Measurements from ENCODE around the gene XRCC4. TPM values are rescaled to one million over a fixed set of nuclear protein-coding genes. Genes with fewer than 3 reads are reported as not detected.

The XRCC4 gene
- polyA plus RNA-seq, 1 donor from 2014 or later = 22.9 TPM

GRCh38 chr5:83401122-83401731 is 323.9 kb downstream of the XRCC4 start:
- peak overlapping the region; percentile 5 for H2AFZ ChIP-seq (ENCODE audit: low read depth, low read length)
- no peak overlapping the region for H3K4me3 ChIP-seq (ENCODE audit: low read length)
- no peaks in the 10 kb centered on the region for H3K79me2 ChIP-seq (replicated peaks; ENCODE audit: insufficient read depth, low read length)
- no peak for TF ChIP-seq SMC3 (conservative IDR thresholded peaks at IDR 0.05; ENCODE audit: poor library complexity)
- TF ChIP-seq RAD21 (conservative IDR thresholded peaks at IDR 0.05) = no peak
- TF ChIP-seq TAF1 (IDR thresholded peaks at IDR 0.05; ENCODE audit: low read depth) = no peak
- no peak for TF ChIP-seq POLR2AphosphoS5 (IDR thresholded peaks at IDR 0.05)
- no peak for TF ChIP-seq REST (IDR thresholded peaks at IDR 0.05; ENCODE audit: borderline replicate concordance)
- TF ChIP-seq CTCF (IDR thresholded peaks at IDR 0.05; ENCODE audit: poor library complexity, severe bottlenecking) = no peak
- H3K9me3 ChIP-seq (ENCODE audit: low read length) = no peaks in the 10 kb centered on the region
- H3F3A ChIP-seq (ENCODE audit: insufficient read depth, low read length, poor library complexity, severe bottlenecking) = peaks cover 9% of the 10 kb centered on the region
- no peak overlapping the region for H3K27ac ChIP-seq (ENCODE audit: low read length)
- no peaks in the 10 kb centered on the region for H4K20me1 ChIP-seq (ENCODE audit: insufficient read depth)
- no peak overlapping the region for H3K4me2 ChIP-seq (ENCODE audit: low read length)
- no peaks in the 10 kb centered on the region for H3K27me3 ChIP-seq (ENCODE audit: insufficient read depth, low read depth, low read length)
- H3K36me3 ChIP-seq (ENCODE audit: insufficient read depth, low read length) = no peaks in the 10 kb centered on the region
- no peaks in the 10 kb centered on the region for H3K9me2 ChIP-seq (ENCODE audit: insufficient read depth, low read length)
- no peak overlapping the region for H3K9ac ChIP-seq (ENCODE audit: low read length)

GRCh38 chr5:83401775-83402174 is 324.4 kb downstream of the XRCC4 start:
- Histone ChIP-seq H3K9ac (ENCODE audit: low read length) (no peak overlapping the region), H3K4me2 (ENCODE audit: low read length) (no peak overlapping the region), H2AFZ (ENCODE audit: low read depth, low read length) (peak overlapping the region; percentile 5), H3K36me3 (ENCODE audit: insufficient read depth, low read length) (no peaks in the 10 kb centered on the region), H3K9me3 (ENCODE audit: low read length) (no peaks in the 10 kb centered on the region), H4K20me1 (ENCODE audit: insufficient read depth) (no peaks in the 10 kb centered on the region), H3F3A (ENCODE audit: insufficient read depth, low read length, poor library complexity, severe bottlenecking) (peaks cover 9% of the 10 kb centered on the region), H3K9me2 (ENCODE audit: insufficient read depth, low read length) (no peaks in the 10 kb centered on the region), H3K79me2 (replicated peaks; ENCODE audit: insufficient read depth, low read length) (no peaks in the 10 kb centered on the region), H3K27ac (ENCODE audit: low read length) (no peak overlapping the region), H3K27me3 (ENCODE audit: insufficient read depth, low read depth, low read length) (no peaks in the 10 kb centered on the region), H3K4me3 (ENCODE audit: low read length) (no peak overlapping the region)
- no peak for TF ChIP-seq MXI1 (conservative IDR thresholded peaks at IDR 0.05; ENCODE audit: poor library complexity, severe bottlenecking)
- TF ChIP-seq EP300 (conservative IDR thresholded peaks at IDR 0.05; ENCODE audit: poor library complexity, severe bottlenecking) = no peak
- no peak for TF ChIP-seq RAD21 (conservative IDR thresholded peaks at IDR 0.05)
- no peak for TF ChIP-seq POLR2AphosphoS5 (IDR thresholded peaks at IDR 0.05)
- no peak for TF ChIP-seq CTCF (IDR thresholded peaks at IDR 0.05; ENCODE audit: poor library complexity, severe bottlenecking)
- TF ChIP-seq TAF1 (IDR thresholded peaks at IDR 0.05; ENCODE audit: low read depth) = no peak
- TF ChIP-seq EZH2 (IDR thresholded peaks at IDR 0.05; ENCODE audit: borderline replicate concordance, insufficient read depth, low read length, poor library complexity, severe bottlenecking) = no peak
- TF ChIP-seq SMC3 (conservative IDR thresholded peaks at IDR 0.05; ENCODE audit: poor library complexity) = no peak
- no peak for TF ChIP-seq REST (IDR thresholded peaks at IDR 0.05; ENCODE audit: borderline replicate concordance)
